K562 (cell line): ENCODE measurements around the gene FMN1. TPM values are rescaled to one million over a fixed set of nuclear protein-coding genes. Genes with fewer than 3 reads are reported as not detected.

Source experiments
- ATAC-seq: fragments of 200-7000 bp; cut with Tn5 transposase; 3 replicates; pipeline ENCODE4 v1.9.1; 2020; ENCODE audit warnings: moderate library complexity
- BruUV-seq: library from RNA; stranded (reverse); fragments of 400-500 nt; replicated peaks from 2 replicates; lab custom pipeline; 2021; lab: Mats Ljungman, UMichigan
- CTCF ChIA-PET: fragments of 300-600 bp; formaldehyde crosslinking; extraction: SDS; loops from one replicate; lab custom pipeline; 2021; ENCODE audit warnings: low intra/inter-chr PET ratio; lab: Yijun Ruan, JAX
- POLR2A ChIA-PET: fragments of 300-600, 350-650 bp; sonication (Branson Sonifier 250); formaldehyde crosslinking; extraction: SDS; loops from one replicate; lab custom pipeline; 2021; ENCODE audit warnings: antibody characterized with exemption, inconsistent platforms; lab: Yijun Ruan, JAX
- DNase-seq, 4 experiments: peaks; one replicate each; pipeline versions ENCODE4 v3.0.0 to v3.0.0-alpha.2; 2011 to 2018; ENCODE audit warnings: low spot score in 3 of 4, mixed read lengths in 3 of 4; ENCODE audit errors: extremely low read depth in 1 of 4
- FAIRE-seq: peaks from 2 replicates; lab custom pipeline; 2011; peaks lifted over from hg19 to GRCh38; lab: Jason Lieb, UNC
- H2AFZ ChIP-seq: 2 replicates; pipeline ENCODE4 v1.6.0; 2011; ENCODE audit warnings: low read depth, low read length, control low read depth, inconsistent platforms
- H3K27ac ChIP-seq: fragments of 200-600 bp; 3 replicates; pipeline ENCODE4 v1.8.0; 2011; ENCODE audit warnings: low read depth, mild to moderate bottlenecking, control low read depth, inconsistent platforms, low read length, moderate library complexity, mixed read lengths; ENCODE audit errors: extremely low read depth
- H3K27me3 ChIP-seq, 2 experiments: fragments of 300-600 bp in 1 of 2; 2 replicates in 1 of 2; 3 replicates in 1 of 2; pipeline versions ENCODE4 v1.6.0 to v1.8.0; 2011; ENCODE audit warnings: inconsistent platforms in 2 of 2, low read length in 2 of 2, mild to moderate bottlenecking in 1 of 2, mixed read lengths in 1 of 2, moderate library complexity in 1 of 2; ENCODE audit not compliant: control insufficient read depth in 2 of 2, insufficient read depth in 2 of 2
- H3K36me3 ChIP-seq: fragments of 300-600 bp; 3 replicates; pipeline ENCODE4 v1.8.0; 2011; ENCODE audit warnings: mild to moderate bottlenecking, low read length, inconsistent platforms; ENCODE audit not compliant: control insufficient read depth, insufficient read depth
- H3K4me1 ChIP-seq, 2 experiments: fragments of 200-600 bp in 1 of 2; replicated peaks in 1 of 2; 2 replicates in 1 of 2; 3 replicates in 1 of 2; pipeline versions ENCODE4 v1.5.1 to v1.8.0; 2011; ENCODE audit warnings: inconsistent platforms in 2 of 2, low read length in 2 of 2, mild to moderate bottlenecking in 1 of 2, mixed read lengths in 1 of 2, moderate library complexity in 1 of 2; ENCODE audit not compliant: control insufficient read depth in 2 of 2, insufficient read depth in 2 of 2
- H3K4me2 ChIP-seq: 2 replicates; pipeline ENCODE4 v1.6.1; 2011; ENCODE audit warnings: low read length, control low read depth, inconsistent platforms, mixed read lengths; ENCODE audit not compliant: insufficient read depth
- H3K4me3 ChIP-seq: fragments of 200-600 bp; sonication (generic), shearing (Covaris generic); 2 replicates; pipeline ENCODE4 v1.5.1; 2016; ENCODE audit warnings: control low read depth, inconsistent platforms
- H3K79me2 ChIP-seq: fragments of 200-600 bp; 3 replicates; pipeline ENCODE4 v1.8.0; 2011; ENCODE audit warnings: low read length, inconsistent platforms; ENCODE audit not compliant: control insufficient read depth, insufficient read depth
- H3K9ac ChIP-seq, 2 experiments: 2 replicates each; pipeline versions ENCODE4 v1.6.0 to v1.6.1; 2011; ENCODE audit warnings: low read depth in 2 of 2, low read length in 2 of 2, control low read depth in 1 of 2, inconsistent platforms in 1 of 2, mild to moderate bottlenecking in 1 of 2, mixed read lengths in 1 of 2; ENCODE audit not compliant: insufficient read depth in 1 of 2
- H3K9me1 ChIP-seq: one replicate; pipeline ENCODE4 v1.6.0; 2011; ENCODE audit warnings: inconsistent platforms, mild to moderate bottlenecking, low read length, moderate library complexity; ENCODE audit not compliant: control insufficient read depth, insufficient read depth
- H3K9me3 ChIP-seq: replicated peaks from 2 replicates; pipeline ENCODE4 v1.5.1; 2011; ENCODE audit warnings: low read depth, low read length, inconsistent platforms; ENCODE audit not compliant: control insufficient read depth, insufficient read depth
- H4K20me1 ChIP-seq: replicated peaks from 2 replicates; pipeline ENCODE4 v1.6.1; 2011; ENCODE audit warnings: low read length, inconsistent platforms, mixed read lengths; ENCODE audit not compliant: control insufficient read depth, insufficient read depth
- BRF2 ChIP-seq: IDR thresholded peaks from 3 replicates; pipeline ENCODE4 v1.6.1; 2011; ENCODE audit warnings: borderline replicate concordance, mild to moderate bottlenecking; ENCODE audit not compliant: insufficient read length, insufficient read depth
- E2F1 ChIP-seq: sonication (generic); formaldehyde crosslinking; IDR thresholded peaks from 2 replicates; pipeline ENCODE4 v1.8.1; 2023; ENCODE audit warnings: mild to moderate bottlenecking, missing genetic modification reagents, moderate library complexity
- HDGF ChIP-seq: fragments of 450-650 bp; IDR thresholded peaks from 2 replicates; pipeline ENCODE4 v1.6.1; 2016
- KAT2B ChIP-seq: IDR thresholded peaks from one replicate; pipeline ENCODE4 v1.6.1; 2012; ENCODE audit warnings: low read depth, mild to moderate bottlenecking, control low read depth, inconsistent platforms, low read length, moderate library complexity
- KLF10 ChIP-seq: fragments of 250-450 bp; sonication (Bioruptor Pico); IDR thresholded peaks from 2 replicates; pipeline ENCODE4 v1.6.1; 2021; ENCODE audit warnings: matching md5 sums
- NFIX ChIP-seq: fragments of 250-450 bp; sonication (Bioruptor Pico); IDR thresholded peaks from 2 replicates; pipeline ENCODE4 v1.4.0; 2020; ENCODE audit warnings: low read depth, mild to moderate bottlenecking, moderate library complexity
- PHB ChIP-seq: fragments of 250-450 bp; sonication (Bioruptor Pico); IDR thresholded peaks from 2 replicates; pipeline ENCODE4 v1.5.0; 2021
- RBM22 ChIP-seq: fragments of 200-400 bp; formaldehyde crosslinking; IDR thresholded peaks from 2 replicates; pipeline ENCODE4 v1.6.1; 2018; ENCODE audit warnings: low read length, low read depth; ENCODE audit not compliant: poor library complexity, severe bottlenecking
- SMARCA4 ChIP-seq: fragments of 450-650 bp; IDR thresholded peaks from 2 replicates; pipeline ENCODE4 v1.6.1; 2016
- SNIP1 ChIP-seq: fragments of 450-650 bp; IDR thresholded peaks from 2 replicates; pipeline ENCODE4 v1.7.1; 2017; ENCODE audit warnings: low read depth, mild to moderate bottlenecking
- SP2 ChIP-seq: IDR thresholded peaks from 2 replicates; pipeline ENCODE4 v1.6.1; 2011; ENCODE audit warnings: mild to moderate bottlenecking, low read depth, low read length, moderate library complexity; ENCODE audit not compliant: poor library complexity, severe bottlenecking; ENCODE audit errors: extremely low read depth
- XRCC4 ChIP-seq: IDR thresholded peaks from one replicate; pipeline ENCODE4 v1.6.1; 2011; ENCODE audit not compliant: insufficient read depth, insufficient read length; ENCODE audit errors: extremely low read depth
- ZC3H4 ChIP-seq: sonication (generic); formaldehyde crosslinking; IDR thresholded peaks from 2 replicates; pipeline ENCODE4 v1.9.0; 2021; ENCODE audit warnings: missing genetic modification reagents, borderline replicate concordance
- ZNF121 ChIP-seq: sonication (generic); formaldehyde crosslinking; conservative IDR thresholded peaks from 2 replicates; pipeline ENCODE4 v1.8.0; 2022; ENCODE audit warnings: missing genetic modification reagents
- ZNF778 ChIP-seq: fragments of 450-650 bp; formaldehyde crosslinking; IDR thresholded peaks from 2 replicates; pipeline ENCODE4 v1.4.0; 2020; ENCODE audit warnings: mild to moderate bottlenecking, moderate library complexity
- ZNF79 ChIP-seq: fragments of 250-450 bp; sonication (Bioruptor Pico); IDR thresholded peaks from 2 replicates; pipeline ENCODE4 v1.4.0; 2020; ENCODE audit warnings: low read depth, mild to moderate bottlenecking, moderate library complexity
- WGBS: fragments of 100-300 bp; shearing (Covaris generic); methylation state at CpG from one replicate; pipeline ENCODE4 v1.1.6; 2016; ENCODE audit warnings: low coverage, mixed read lengths; ENCODE audit not compliant: insufficient coverage; ENCODE audit errors: missing lambda C conversion rate; 5-methylcytosine and 5-hydroxymethylcytosine counted together
- in situ Hi-C: fragments of 300-500 bp; cut with MboI; formaldehyde crosslinking; loops from 4 replicates; pipeline ENCODE4 v1.15.0; 2018; ENCODE audit warnings: inconsistent platforms, mixed read lengths
- intact Hi-C: fragments of 100-400 bp; cut with micrococcal nuclease; formaldehyde crosslinking; loops from 2 replicates; pipeline ENCODE4 v1.14.2; 2022
- polyA plus RNA-seq, 8 experiments: library from polyadenylated mRNA; depleted of rRNA in 4 of 8; stranded (reverse) in 5 of 8; unstranded in 3 of 8; fragments of >200 nt; fragmentation: Nextera tagmentation in 2 of 8; fragmentation: Illumina TruSeq in 1 of 8; extraction: Ambion mirVana in 2 of 8; extraction: Trizol in 1 of 8; gene quantifications; 2 replicates each; pipeline versions ENCODE4 v1.2.1 to v1.2.3, GENCODE V29; 2011 to 2014; ENCODE audit warnings: inconsistent platforms in 1 of 8, missing spikeins in 1 of 8
- total RNA-seq, 7 experiments: library from RNA; depleted of rRNA in 6 of 7; stranded (reverse); fragments of >200 nt in 6 of 7; fragmentation: Illumina TruSeq in 2 of 7; extraction: Trizol in 2 of 7; gene quantifications; 2 replicates each; pipeline versions ENCODE4 v1.2.1 to v1.2.3, GENCODE V29; 2011 to 2021; ENCODE audit warnings: low replicate concordance in 1 of 7
- TF ChIP-seq, protein P1 (sequence below): fragments of 450-650 bp; IDR thresholded peaks from 2 replicates; pipeline ENCODE4 v1.6.1; 2016

Gene FMN1
- total and polyA plus RNA-seq, 9 of the 15 experiments (the other 6 are each of a cell fraction or from before 2014, with no cell fraction given), result 0.03 to 0.07 (median 0.04) TPM; not detected in 6

GRCh38 chr15:33200444-33200843 is 5.9 kb upstream of the FMN1 start:
- Histone ChIP-seq H3K36me3 (no peaks in the 10 kb centered on the region), H4K20me1 (no peaks in the 10 kb centered on the region), H3K4me1 (peaks cover 0 to 2% of the 10 kb centered on the region in 2 experiments; a peak in 2 of 5 replicates), H3K9me1 (no peaks in the 10 kb centered on the region), H3K27ac (no peak overlapping the region), H3K9ac (no peak overlapping the region), H2AFZ (no peak overlapping the region), H3K4me2 (no peak overlapping the region), H3K27me3 (peaks cover 0 to 8% of the 10 kb centered on the region in 2 experiments; a peak in 1 of 5 replicates), H3K4me3 (no peak overlapping the region), H3K9me3 (no peaks in the 10 kb centered on the region), H3K79me2 (no peaks in the 10 kb centered on the region)
- in situ Hi-C loops (no loop called here), intact Hi-C loops (no loop called here)
- POLR2A ChIA-PET, result interaction anchor here (0.5 to 0.7 kb wide), 2 partner anchors 294 to 425 kb away, joined by 3 to 4 read pairs; no protein-coding TSS in a partner anchor
- DNase-seq (no peak), FAIRE-seq (no peak), ATAC-seq (no peak)
- no TSS peak for BruUV-seq
- TF ChIP-seq NFIX (CRISPR knock-in tag) (no peak), ZNF79 (CRISPR knock-in tag) (no peak), ZNF778 (CRISPR knock-in tag) (no peak), BRF2 (no peak), SNIP1 (no peak), ZNF121 (no peak), XRCC4 (no peak), E2F1 (CRISPR knock-in tag) (no peak), RBM22 (no peak), SMARCA4 (no peak), KAT2B (no peak), ZC3H4 (no peak), SP2 (no peak), KLF10 (no peak), PHB (CRISPR knock-in tag) (no peak), HDGF (no peak)
- TF ChIP-seq, protein P1, sequence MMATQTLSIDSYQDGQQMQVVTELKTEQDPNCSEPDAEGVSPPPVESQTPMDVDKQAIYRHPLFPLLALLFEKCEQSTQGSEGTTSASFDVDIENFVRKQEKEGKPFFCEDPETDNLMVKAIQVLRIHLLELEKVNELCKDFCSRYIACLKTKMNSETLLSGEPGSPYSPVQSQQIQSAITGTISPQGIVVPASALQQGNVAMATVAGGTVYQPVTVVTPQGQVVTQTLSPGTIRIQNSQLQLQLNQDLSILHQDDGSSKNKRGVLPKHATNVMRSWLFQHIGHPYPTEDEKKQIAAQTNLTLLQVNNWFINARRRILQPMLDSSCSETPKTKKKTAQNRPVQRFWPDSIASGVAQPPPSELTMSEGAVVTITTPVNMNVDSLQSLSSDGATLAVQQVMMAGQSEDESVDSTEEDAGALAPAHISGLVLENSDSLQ, result no peak
- CTCF ChIA-PET, result no interaction called here
- WGBS, result 0% methylated on average over 5 of the region's 5 CpGs
